AG09319 (cell line): ENCODE measurements around the gene PITPNM3.

Experiments used
- DNase-seq: peaks from one replicate; pipeline ENCODE4 v3.0.0-alpha.2; 2010; ENCODE audit warnings: low read depth; ENCODE audit errors: extremely low read depth
- CTCF ChIP-seq: IDR thresholded peaks from 2 replicates; pipeline ENCODE4 v1.5.1; 2011; ENCODE audit warnings: low read depth, mild to moderate bottlenecking, inconsistent platforms, low read length, moderate library complexity

Gene PITPNM3

DNA sequence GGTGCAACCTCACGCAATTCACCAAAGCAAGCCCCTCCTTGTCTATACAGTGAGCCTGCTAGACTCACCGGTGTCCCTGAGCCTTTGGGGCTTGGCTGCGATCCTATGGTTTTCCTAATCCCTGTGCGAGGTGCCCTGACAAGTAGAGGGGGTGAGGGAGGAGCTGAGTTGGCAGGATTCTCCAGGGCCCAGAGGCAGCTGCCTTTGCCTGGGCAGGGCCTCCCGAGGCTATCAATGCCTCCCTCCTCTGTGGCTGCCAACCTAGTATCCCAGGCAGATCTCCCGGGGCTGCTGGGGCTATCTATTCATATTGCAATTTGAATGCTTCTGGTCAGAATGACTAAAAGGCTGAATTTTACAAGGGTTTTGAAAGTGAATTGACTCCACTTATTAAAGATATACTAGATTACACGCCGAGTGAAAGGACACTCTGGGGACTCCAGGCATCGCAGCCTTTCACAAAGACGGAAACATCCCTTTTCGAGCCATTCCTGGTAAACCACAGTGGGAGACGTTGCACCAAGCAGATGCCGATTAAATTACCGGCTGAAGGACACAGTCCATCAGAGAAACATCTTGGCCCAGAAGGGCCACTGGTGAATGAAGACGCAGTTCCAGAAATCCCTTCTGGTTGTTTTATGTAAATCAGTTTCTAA lies 11.3 kb upstream of the PITPNM3 start:
- DNase-seq, result no peak
- TF ChIP-seq CTCF, result no peak

GRCh38 chr17:6561446-6561845 lies 5.1 kb upstream of the PITPNM3 start:
- TF ChIP-seq CTCF, result no peak
- no peak for DNase-seq

DNA sequence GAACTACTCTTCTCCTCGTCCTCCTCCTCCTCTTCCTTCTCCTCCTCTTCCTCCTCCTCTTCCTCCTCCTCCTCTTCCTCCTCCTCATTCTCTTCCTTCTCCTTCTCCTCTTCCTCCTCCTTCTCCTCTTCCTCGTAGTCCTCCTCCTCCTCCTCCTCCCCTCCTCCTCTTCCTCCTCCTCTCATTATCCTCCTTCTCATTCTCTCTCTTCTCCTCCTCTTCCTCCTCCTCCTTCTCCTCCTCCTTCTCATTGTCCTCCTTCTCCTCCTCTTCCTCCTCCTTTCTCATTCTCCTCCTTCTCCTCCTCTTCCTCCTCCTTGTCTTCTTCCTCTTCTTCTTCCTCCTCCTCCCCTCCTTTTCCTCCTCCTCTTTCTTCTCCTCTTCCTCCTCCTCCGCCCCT lies 4.1 kb upstream of the PITPNM3 start:
- TF ChIP-seq CTCF, result no peak
- DNase-seq, result no peak

GRCh38 chr17:6559753-6560215 lies 3.4 kb upstream of the PITPNM3 start:
- DNase-seq, result no peak

DNA sequence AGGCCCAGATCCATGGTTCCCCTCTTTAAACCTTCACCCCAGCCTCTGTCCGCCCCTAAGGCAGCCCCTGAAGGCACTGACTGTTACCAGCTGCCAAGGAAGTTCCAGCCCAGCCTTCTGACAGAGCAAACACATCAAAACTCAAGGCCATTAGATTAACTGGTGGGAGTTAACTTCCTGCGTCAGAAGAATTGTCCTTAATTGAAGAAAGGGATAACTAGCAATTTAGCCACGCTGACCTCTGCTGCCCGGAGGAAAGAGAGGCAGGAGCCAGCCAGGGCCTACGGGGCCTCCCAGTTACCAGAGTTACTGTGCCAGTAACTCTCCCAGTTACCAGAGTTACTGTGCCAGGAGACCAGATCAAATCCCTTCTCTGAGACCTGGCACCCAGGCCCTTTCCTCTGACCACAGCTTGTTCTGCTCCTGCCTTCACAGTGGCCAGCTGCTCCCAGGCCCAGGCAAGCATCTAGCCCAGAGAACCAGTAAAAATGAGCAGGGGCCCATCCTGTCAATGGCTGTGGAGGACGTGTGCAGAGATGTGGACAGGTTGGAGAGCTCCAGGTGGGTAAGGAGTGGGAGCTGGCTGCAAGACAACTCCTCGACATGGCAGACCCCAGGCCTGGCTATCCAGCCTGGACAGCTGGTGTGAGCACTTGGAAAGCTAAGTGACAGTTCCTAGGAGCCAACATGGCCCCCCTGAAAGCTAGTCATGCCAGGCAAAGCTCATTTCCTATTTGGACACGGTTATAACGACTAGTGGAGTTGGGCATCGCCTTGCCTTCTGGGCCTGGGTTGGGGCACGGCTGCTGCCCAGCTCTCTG lies 2.8 kb upstream of the PITPNM3 start:
- TF ChIP-seq CTCF, result no peak
- DNase-seq, result no peak

More at GRCh38 chr17:6559753-6560215, 3.4 kb upstream of the PITPNM3 start:
- TF ChIP-seq CTCF, result no peak

GRCh38 chr17:6558276-6558675 lies 1.9 kb upstream of the PITPNM3 start:
- no peak for DNase-seq
- TF ChIP-seq CTCF, result no peak

- no peak for TF ChIP-seq CTCF
- no peak for DNase-seq
Observed at GRCh38 chr17:6557040-6557438, 684 bp upstream of the PITPNM3 start.
